ENCODE data around the gene IFT20.

IFT20 gene

DNA sequence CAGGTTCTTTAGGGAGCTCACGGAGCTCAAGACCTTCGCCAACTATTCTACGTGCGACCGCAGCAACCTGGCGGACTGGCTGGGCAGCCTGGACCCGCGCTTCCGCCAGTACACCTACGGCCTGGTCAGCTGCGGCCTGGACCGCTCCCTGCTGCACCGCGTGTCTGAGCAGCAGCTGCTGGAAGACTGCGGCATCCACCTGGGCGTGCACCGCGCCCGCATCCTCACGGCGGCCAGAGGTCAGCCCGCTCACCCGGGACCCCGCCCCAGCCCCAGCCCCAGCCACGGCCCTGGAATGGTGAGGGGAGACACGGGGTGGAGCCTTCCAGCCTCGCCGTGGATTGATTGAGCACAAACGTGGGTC lies 49.7 kb upstream of the IFT20 start:
- CTCF ChIA-PET = interaction anchor here (0.6 kb wide), 1 partner anchor 45 kb away, joined by 5 read pairs; no protein-coding TSS in a partner anchor
- TF ChIP-seq, protein P1, sequence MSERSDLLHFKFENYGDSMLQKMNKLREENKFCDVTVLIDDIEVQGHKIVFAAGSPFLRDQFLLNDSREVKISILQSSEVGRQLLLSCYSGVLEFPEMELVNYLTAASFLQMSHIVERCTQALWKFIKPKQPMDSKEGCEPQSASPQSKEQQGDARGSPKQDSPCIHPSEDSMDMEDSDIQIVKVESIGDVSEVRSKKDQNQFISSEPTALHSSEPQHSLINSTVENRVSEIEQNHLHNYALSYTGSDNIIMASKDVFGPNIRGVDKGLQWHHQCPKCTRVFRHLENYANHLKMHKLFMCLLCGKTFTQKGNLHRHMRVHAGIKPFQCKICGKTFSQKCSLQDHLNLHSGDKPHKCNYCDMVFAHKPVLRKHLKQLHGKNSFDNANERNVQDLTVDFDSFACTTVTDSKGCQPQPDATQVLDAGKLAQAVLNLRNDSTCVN (tag by site-specific recombination; optimal IDR thresholded peaks at IDR 0.05) = no peak
- no peak for TF ChIP-seq ZNF391 (tag by site-specific recombination; IDR thresholded peaks at IDR 0.05; ENCODE audit: borderline replicate concordance, low read depth)
- TF ChIP-seq ZNF549 (tag by site-specific recombination; IDR thresholded peaks at IDR 0.05) = no peak
- TF ChIP-seq, protein P2, sequence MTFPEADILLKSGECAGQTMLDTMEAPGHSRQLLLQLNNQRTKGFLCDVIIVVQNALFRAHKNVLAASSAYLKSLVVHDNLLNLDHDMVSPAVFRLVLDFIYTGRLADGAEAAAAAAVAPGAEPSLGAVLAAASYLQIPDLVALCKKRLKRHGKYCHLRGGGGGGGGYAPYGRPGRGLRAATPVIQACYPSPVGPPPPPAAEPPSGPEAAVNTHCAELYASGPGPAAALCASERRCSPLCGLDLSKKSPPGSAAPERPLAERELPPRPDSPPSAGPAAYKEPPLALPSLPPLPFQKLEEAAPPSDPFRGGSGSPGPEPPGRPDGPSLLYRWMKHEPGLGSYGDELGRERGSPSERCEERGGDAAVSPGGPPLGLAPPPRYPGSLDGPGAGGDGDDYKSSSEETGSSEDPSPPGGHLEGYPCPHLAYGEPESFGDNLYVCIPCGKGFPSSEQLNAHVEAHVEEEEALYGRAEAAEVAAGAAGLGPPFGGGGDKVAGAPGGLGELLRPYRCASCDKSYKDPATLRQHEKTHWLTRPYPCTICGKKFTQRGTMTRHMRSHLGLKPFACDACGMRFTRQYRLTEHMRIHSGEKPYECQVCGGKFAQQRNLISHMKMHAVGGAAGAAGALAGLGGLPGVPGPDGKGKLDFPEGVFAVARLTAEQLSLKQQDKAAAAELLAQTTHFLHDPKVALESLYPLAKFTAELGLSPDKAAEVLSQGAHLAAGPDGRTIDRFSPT (tag by site-specific recombination; IDR thresholded peaks at IDR 0.05) = no peak
- no peak for TF ChIP-seq ZNF23 (tag by site-specific recombination; IDR thresholded peaks at IDR 0.05; ENCODE audit: borderline replicate concordance)
- no peak for TF ChIP-seq ZNF747 (tag by site-specific recombination; IDR thresholded peaks at IDR 0.05)
- TF ChIP-seq ZBTB1 (tag by site-specific recombination; IDR thresholded peaks at IDR 0.05) = no peak
- TF ChIP-seq ZNF133 (tag by site-specific recombination; IDR thresholded peaks at IDR 0.05) = no peak
- Histone ChIP-seq H3K27ac (ENCODE audit: extremely low read depth, low read depth, low read length) (no peak overlapping the region), H3K9me3 (ENCODE audit: control insufficient read depth, insufficient read depth, low read depth, low read length) (no peaks in the 10 kb centered on the region), H3K4me1 (ENCODE audit: control insufficient read depth, insufficient read depth, low read length) (peaks cover under 1% of the 10 kb centered on the region; the same call in 1 of the 2 replicates), H3K4me3 (ENCODE audit: low read depth, low read length) (no peak overlapping the region), H3K36me3 (ENCODE audit: control insufficient read depth in 2 of 2, insufficient read depth in 1 of 2, low read length in 2 of 2) (peaks cover 31 to 58% of the 10 kb centered on the region in 2 experiments)
- POLR2A ChIA-PET = no interaction called here

- ChIA-PET POLR2A (interaction anchor here (0.6 to 0.8 kb wide), 2 partner anchors 16 to 30 kb away, joined by 3 to 4 read pairs; no protein-coding TSS in a partner anchor), CTCF (interaction anchor here (0.6 to 1.0 kb wide), 2 partner anchors 33 to 46 kb away, joined by 3 to 5 read pairs; no protein-coding TSS in a partner anchor)
- no peak overlapping the region for H3K4me3 ChIP-seq (ENCODE audit: low read depth, low read length)
These were observed 49.2 kb upstream of the IFT20 start for GRCh38 chr17:28384281-28385036.

More at GRCh38 chr17:28384281-28385036, 49.2 kb upstream of the IFT20 start:
- H3K27ac ChIP-seq (ENCODE audit: extremely low read depth, low read depth, low read length) = no peak overlapping the region
- peaks cover 26 to 52% of the 10 kb centered on the region in 2 experiments for H3K36me3 ChIP-seq (ENCODE audit: control insufficient read depth in 2 of 2, insufficient read depth in 1 of 2, low read length in 2 of 2)
- TF ChIP-seq ZNF621 (tag by site-specific recombination; IDR thresholded peaks at IDR 0.05) = no peak
- no peak for TF ChIP-seq OSR2 (tag by site-specific recombination; IDR thresholded peaks at IDR 0.05)
- TF ChIP-seq ZBTB1 (tag by site-specific recombination; IDR thresholded peaks at IDR 0.05) = no peak
- no peak for TF ChIP-seq ZNF221 (tag by site-specific recombination; IDR thresholded peaks at IDR 0.05; ENCODE audit: borderline replicate concordance)
- no peak for TF ChIP-seq TRIM28 (IDR thresholded peaks at IDR 0.05; ENCODE audit: borderline replicate concordance, low read length)
- TF ChIP-seq KLF1 (tag by site-specific recombination; IDR thresholded peaks at IDR 0.05) = no peak
- no peak for TF ChIP-seq ZNF37A (tag by site-specific recombination; IDR thresholded peaks at IDR 0.05)
- no peak for TF ChIP-seq ZFP41 (tag by site-specific recombination; IDR thresholded peaks at IDR 0.05; ENCODE audit: borderline replicate concordance)
- no peak for TF ChIP-seq GFI1B (tag by site-specific recombination; IDR thresholded peaks at IDR 0.05)
- TF ChIP-seq ZNF707 (tag by site-specific recombination; IDR thresholded peaks at IDR 0.05) = no peak
- no peak for TF ChIP-seq ZNF747 (tag by site-specific recombination; IDR thresholded peaks at IDR 0.05)
- TF ChIP-seq, protein P3, sequence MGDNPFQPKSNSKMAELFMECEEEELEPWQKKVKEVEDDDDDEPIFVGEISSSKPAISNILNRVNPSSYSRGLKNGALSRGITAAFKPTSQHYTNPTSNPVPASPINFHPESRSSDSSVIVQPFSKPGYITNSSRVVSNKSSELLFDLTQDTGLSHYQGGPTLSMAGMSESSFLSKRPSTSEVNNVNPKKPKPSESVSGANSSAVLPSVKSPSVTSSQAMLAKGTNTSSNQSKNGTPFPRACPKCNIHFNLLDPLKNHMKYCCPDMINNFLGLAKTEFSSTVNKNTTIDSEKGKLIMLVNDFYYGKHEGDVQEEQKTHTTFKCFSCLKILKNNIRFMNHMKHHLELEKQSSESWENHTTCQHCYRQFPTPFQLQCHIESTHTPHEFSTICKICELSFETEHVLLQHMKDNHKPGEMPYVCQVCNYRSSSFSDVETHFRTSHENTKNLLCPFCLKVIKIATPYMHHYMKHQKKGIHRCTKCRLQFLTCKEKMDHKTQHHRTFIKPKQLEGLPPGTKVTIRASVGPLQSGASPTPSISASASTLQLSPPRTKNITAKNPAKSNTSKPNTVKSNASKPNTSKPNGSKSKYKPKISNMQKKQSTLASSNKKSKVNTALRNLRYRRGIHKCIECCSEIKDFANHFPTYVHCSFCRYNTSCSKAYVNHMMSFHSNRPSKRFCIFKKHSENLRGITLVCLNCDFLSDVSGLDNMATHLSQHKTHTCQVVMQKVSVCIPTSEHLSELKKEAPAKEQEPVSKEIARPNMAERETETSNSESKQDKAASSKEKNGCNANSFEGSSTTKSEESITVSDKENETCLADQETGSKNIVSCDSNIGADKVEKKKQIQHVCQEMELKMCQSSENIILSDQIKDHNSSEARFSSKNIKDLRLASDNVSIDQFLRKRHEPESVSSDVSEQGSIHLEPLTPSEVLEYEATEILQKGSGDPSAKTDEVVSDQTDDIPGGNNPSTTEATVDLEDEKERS (tag by site-specific recombination; IDR thresholded peaks at IDR 0.05) = no peak
- no peak for TF ChIP-seq ZNF23 (tag by site-specific recombination; IDR thresholded peaks at IDR 0.05; ENCODE audit: borderline replicate concordance)
- TF ChIP-seq ZBTB20 (tag by site-specific recombination; IDR thresholded peaks at IDR 0.05) = no peak
- H3K9me3 ChIP-seq (ENCODE audit: control insufficient read depth, insufficient read depth, low read depth, low read length) = no peaks in the 10 kb centered on the region
- H3K4me1 ChIP-seq (ENCODE audit: control insufficient read depth, insufficient read depth, low read length) = peaks cover 2% of the 10 kb centered on the region; the same call in 1 of the 2 replicates

All from HEK293 (cell line).